Stimulated activated CD8-positive, alpha-beta memory T cell treated with anti-CD3 and anti-CD28 coated beads, Interleukin-4, amount 100 ng/mL, for 1 hour (primary cell): ENCODE results near the gene PARD3B.

Experiments
- DNase-seq, 2 donors: peaks; one replicate each; pipeline ENCODE4 v3.0.0-alpha.2; 2020; ENCODE audit warnings: low read depth in 2 of 2, low spot score in 1 of 2

The PARD3B gene

DNA sequence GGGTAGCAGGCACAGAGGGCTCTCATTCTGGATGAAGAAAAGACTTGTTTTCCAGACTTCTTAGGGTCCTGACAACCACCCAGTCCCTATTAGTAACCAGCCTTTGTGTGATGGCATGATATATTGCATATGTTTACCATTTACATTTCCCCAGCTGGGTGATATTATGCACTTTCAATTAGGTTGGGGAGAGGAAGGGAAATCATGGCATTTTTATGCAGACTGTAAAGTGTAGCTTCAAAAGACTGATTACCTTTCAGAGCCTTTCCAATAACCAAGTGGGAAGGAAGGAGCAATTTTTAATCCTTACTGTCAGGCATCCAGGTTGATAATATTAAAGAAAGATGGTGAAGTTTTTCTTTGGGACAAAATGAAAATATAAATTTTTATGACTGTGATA is 896.2 kb downstream of the PARD3B start:
- DNase-seq: no peak

DNA sequence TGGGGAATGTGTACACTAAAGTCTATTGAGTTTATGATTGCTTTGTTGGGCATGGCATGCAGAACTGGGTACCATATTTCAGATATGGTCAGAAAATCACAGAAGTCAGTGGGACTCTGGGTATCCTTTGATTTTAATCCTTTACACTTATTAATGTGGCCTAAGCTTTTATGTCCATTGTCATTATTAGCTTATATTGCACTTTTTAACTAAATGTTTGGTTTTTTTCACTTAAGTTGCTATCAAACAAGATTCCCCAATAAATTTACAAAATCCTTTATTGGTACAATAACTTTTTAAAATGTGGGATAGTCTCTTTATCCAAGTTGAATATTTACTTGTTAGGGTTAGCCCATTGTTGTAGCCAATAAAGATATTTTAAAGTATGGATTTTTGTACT is 902.9 kb downstream of the PARD3B start:
- no peak for DNase-seq

DNA sequence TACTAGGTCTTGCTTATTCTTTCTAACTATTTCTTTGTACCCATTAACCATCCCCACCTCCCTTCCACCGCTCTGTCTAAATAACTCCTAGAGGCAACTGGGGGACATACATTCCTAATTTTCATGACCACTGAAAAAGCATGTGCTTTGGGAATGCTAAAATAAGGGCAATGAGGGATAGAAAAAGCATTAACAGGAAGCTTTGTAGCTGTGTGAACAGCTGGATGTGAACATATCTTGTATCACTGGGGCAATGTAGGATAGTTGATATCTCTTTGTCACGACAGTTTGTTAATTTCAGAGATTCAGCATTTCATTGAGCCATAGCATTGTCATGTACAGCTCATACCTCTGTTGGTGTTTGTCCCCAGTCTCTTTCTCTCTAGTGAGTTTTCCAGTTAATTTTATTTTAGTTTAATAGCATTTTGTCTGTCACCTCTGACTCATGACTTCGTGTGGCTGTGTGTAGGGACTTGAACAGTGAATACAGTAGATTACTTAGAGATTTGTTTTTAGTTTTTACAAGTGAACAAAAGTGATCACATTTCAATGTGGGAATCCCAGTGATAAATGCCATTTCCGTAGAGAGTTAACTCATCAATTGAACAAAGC is 906.7 kb downstream of the PARD3B start:
- DNase-seq: no peak

DNA sequence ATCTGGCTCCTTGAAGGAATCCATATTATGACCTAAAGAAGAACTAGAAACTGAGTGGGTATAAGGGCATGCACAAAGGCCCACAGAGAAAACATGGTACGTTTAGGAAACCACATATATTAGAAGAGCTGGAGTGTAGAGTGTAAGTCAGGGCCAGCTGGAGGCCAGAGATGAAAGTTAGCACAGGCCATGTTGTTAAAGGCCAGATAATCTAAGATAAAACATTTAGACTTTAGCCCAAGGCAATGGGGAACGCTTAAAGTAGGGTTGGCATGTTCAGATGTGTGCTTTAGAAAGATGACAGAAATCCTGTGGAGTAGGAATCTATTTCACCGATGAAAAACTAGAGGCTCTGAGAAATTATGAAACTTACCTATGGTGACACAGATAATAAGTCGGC is 907.9 kb downstream of the PARD3B start:
- no peak for DNase-seq

DNA sequence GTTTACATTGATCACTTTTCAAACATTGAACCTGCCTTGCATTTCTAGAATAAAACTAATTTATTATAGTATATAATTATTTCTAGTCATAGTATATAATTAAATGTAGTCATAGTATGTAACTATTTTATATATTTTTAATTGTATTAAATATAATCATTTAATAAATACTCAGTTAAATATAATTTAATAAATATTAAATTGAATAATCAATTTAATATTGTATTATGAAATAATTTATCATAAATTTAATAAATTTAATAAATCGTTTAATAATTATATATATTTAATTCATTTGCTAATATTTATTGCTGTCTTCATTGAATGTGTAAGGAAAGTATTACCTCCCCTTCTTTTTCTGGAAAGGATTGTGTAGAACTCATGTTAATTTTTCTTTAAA is 911.4 kb downstream of the PARD3B start:
- no peak for DNase-seq

DNA sequence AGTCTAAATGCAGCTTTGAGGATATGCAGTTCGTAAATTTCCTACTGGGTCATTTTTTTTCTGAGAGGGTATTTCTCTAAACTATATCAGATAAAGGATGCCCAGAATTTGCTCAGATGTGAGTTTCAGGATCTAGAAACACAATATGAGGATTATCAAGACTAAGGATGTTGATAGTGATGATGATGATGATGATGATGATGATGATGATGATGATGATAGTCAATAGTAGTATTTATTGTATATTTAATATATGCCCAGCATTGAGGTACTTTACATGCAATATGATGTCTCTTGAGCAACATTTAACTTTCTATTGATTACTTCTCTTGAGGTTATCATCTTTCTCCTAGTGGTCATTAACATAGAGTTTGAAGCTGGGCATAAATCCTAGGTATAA is 914.9 kb downstream of the PARD3B start:
- DNase-seq: no peak

DNA sequence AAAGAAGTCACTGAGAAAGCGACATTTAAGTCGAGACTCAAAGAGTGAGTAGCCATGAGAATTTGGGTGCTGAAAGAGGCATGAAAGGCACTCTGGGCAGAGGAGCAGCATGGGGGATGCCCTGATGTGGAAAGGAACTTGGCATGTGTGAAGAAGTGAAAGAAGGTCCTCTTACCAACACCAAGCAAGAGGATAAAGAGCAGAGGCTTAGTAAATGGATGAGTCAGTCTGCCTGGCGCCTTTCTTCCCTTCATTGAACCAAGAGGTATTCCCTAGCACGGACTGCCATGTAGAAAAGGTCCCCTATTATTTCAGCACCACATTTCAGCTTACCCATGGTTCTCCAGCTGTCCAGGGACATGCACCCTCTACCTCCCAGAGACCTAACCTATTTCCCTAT is 915.9 kb downstream of the PARD3B start:
- DNase-seq: no peak

DNA sequence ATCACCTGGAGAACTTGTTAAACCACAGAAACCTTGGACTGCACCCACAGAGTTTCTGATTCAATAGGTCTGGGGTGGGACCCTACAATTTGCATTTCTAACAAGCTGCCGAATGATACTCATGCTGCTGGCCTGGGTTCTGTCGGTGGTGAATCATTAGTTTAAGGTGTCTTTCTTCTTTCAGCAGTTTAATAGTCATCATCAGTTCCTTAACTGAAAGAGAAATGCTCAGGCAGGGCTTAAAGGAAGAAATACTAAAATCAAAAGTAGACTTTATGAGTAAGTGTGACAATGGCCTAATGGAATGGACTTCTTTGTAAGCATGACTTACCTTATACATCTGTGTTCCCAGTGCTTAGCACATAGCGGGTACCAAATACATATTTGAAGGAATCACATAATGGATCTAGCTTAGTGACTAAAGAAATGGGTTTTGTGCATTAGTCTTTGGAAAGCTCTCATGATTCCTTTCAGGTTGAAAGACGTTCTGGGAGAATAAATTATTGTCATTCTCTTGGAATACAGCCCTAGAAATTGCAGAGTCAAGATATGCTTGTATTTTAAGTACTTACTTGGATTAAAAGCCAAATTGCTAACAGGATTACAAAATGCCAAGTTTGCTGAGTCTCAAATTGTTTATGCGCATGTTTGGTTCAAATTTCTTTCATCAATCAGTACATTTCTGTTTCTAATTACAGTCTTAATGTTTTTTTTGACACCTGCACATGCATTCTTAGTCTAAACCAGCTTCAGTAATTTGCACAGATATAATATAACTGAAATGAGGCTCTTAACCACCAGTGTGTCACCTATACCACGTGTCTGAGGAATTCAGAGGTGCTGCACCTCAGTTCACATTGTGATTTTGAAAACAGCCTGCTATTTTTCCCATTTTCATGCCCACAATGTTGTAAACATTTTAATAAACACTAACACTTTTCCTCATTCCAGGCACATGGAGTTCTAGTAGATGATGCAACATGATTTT is 916.7 kb downstream of the PARD3B start:
- DNase-seq: no peak

DNA sequence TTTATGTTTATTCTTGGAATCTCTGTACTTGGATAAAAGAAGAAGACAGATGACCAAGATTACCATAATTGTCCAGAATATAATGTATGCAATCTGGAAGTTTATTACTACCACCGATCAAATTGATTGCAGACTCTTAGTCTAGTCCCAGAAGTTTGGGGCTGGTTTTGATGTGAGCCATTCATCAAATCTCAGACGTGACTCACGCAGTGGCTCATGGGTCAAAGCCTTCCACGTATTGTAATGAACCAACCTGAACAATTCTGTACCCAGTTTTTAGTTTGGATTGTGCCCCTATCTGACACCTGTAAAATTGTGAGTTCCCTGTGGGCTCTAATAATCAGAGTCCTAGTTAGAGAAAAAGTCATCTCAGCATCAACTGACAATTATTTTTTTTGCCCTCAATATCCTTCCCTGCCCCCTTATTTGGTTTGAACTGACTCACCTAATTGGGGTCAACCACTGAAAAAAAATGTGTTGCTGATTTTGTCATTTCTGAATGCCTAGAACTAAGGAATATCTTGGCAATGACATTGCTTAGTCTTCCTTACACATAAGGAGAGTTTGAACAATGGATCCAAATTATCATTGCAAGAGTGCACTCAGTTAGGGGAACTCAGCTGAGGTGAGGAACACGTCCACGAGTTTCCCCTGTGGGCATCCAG is 917.5 kb downstream of the PARD3B start:
- DNase-seq: no peak

DNA sequence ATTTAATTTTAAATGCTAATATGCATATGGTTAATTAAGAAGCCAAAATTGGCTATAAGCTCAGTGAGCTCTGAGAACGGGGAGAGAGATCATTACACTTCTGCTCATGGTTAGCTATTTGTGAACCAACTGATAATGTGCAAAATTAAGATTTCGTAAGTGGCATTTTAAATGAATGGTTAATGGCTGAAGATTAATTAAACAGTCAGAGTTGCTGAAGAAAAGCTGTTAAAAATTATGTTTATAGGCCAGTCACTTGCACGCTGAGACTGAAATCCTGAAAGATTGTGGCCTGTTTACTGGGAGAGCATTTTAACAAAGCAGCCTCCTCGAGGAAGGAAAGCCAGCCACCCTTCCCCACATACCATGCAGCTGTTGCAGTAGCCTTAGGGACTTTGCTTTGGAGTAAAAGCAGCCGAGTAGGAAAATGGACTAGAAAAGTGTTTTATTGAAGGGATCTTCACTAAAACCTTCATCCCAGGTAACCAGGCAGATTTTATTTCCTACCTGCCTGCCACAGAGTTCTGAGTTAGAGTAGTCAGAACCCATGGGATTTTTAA is 918.3 kb downstream of the PARD3B start:
- no peak for DNase-seq

DNA sequence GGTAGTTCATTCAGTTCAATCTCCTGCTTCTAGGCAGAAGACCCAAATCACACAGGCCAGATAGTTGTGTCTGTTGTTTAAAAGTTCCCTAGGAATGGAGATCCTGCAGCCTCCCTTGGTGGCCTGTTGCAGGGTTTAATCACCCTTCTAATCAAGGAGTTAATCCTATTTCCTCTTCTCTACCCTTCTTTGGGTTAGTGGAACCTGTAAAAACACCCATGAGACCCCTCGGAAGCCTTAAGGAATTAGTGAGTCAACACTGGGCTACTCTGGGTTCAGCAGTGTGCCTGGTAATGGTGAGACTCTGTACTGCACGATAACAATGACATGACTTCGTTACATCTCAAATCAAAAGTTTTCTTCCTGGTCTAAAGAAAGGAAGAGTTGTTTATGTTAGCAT is 919.4 kb downstream of the PARD3B start:
- DNase-seq: no peak

DNA sequence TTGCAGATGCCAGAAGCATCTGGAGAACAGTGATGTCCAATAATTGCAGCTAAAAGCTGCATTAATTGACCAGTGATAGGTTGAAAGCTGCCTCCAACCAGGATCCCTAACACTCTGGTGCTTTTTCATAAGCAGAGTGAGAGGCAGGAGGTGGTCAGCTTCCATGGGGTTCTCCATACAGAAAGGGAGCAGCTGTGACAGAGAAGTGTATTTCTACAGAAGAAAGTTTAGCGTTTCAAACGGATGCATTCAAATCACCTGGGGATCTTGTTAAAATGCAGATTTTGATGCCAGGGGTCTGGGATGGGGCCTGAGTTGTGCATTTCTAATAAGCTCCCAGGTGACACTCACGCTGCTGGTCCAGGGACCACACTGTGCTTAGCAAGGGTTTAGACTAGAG is 920.5 kb downstream of the PARD3B start:
- DNase-seq: no peak

DNA sequence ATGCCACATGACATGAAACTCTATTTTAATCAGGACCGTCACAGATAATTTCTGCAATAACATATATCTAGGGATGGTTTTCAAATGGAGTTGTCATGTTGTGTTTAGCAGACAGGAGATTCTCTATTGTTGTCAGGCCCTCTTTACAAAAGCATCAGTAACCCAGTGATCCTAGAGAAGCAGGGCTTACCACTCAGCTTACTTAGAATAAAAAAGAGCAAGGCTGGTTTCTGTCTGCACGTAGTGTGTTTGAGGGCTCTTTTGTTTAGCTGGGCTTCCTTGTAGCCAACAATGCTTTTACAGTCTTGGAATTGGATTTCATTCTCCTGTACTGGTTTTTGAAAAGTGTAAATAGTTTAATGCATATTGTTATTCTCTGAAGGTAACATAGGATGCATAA is 926.5 kb downstream of the PARD3B start:
- DNase-seq: no peak

DNA sequence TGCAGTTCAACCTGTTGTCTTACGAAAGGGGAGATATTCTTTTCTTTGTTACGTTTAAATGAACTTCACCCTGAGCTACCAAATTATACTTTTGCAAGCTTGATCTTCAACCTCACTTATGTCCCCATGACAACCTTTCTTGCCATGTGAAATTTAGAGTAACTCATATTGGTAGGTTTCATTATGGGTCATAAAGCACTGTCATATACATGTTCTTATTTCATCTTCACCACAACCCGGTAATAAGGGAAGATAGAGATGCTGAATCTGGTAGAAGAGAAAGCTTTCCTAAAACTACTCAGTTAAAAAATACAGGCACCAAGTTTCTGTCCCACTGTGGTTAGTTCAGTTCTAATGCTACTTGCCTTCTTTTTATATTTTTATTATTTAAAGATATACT is 928.5 kb downstream of the PARD3B start:
- DNase-seq: no peak

DNA sequence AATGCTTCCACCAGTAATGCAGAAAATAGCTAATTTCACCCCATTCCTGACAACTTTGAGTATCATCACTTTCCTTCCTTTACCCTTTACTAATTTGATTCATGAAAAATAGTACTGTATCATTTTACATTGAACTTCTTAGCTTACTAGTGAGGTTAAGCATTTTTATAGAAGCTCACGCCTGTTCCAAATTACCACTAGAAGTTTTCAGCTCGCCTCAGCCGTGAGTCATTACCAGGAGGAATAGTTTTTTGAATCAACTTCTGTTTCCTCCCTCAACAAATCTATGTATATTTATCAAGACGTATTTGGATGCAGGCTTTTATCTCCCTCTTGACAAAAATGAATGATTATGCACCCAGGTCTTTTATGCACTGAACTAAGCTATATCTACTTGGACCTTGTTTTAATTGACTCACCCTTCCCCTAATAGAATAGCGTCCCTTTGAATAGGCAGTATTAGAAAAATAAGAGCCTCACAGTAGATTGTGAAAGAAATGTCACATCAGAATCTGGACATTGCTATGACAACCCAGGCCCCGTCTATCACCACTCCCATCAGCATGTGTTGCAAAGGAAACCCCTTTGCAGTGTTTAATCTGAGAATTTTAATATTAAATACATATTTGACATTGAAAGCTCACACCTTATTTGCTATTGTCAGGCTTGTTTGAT is 929.6 kb downstream of the PARD3B start:
- DNase-seq: no peak

DNA sequence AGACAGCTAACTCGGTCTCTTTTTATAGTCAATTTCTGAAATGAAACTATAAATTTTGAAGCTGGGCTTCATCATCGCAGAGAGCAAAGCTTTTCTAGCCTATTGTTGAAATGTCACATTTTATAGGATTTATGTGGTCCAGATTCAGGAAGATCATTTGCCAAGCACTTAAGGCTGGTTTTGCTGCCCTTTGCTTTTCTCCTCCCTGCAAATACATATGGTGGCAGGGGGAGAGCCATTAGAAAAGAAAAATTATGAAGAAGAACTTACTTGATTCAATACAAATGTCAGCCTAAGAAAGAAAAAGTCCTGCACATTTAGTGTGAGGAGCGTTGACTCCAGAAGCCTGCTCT is 930.1 kb downstream of the PARD3B start:
- DNase-seq: no peak

DNA sequence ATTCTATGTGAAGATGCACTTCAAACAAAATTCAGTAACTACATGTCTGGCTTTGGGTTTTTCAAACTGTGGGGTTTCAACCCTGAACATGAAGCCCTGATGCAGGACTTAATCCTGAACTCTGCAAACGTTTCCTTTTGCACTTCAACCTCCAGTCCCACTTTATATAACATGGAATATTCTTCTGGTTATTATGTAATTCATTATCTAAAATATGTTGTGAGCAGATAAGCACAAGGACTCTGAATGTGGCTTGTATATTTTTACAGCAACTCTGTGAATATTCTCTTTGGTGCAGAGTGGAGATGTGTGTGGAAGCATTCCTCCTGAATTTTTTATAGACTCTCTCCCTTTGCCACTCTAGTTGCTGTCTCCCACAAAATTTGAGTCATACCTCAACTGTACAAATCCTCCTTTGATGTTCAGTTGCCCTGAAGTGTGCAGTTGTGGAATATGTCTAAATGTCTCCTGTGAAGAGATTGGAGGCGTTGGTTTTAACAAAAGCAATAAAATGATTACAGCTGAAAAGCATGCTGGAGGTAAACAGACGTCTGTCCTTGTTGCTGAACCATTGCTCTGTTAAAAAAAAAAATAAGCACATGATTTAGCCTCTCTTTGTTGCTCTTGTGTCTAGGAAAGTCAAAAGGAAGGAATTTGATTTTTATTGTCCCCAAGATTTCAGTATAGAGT is 931.9 kb downstream of the PARD3B start:
- no peak for DNase-seq

DNA sequence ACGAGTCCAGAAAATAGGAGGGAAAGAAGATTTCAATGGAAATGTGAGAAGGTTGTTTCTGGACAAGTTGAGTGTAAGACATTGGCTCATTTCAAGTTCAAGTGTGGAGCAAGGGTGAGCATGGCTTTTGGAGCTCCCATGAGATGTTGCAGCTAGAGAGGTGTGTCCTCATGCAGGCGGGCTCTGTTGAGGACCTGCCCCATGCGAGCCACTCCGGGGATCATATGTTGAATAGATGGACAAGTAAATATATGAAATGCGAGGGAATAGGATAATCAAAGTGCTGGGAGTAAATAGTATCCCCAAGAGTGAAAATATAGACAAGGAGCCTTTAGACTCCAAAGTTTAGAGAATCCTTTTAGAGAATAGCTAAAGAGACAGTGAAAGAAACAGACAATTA is 936.6 kb downstream of the PARD3B start:
- DNase-seq: no peak

DNA sequence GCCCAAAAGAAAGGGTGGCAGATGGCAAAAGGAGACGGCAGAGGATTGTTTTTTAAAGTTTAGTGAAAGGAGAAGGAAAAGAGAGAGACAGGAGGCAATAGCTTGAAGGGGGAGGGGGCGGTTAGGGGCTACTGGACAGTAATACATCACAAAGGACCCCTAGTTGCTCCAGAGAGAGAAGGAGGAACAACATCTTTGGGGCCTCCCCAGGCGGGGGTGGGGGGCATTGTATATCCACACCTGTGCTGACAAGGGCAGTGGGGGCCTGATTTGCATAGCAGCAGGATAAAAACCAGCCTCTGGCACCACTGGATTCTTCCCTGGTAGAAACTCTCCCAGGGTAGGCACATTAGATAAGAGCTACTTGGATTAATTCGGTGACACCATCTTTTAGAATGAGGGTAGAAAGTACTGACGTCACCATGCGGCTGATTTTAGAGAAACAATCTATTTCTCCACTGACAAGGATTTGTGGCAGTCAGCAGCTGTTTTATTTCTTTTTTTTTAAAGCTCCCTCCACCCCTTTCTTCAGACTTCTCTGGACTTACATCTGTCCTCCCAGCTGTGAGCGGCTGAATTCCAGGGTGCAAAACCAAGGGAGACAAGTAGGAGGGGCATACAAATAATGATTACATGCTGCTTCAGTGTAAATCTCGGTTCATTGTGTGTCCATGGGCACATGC is 937.3 kb downstream of the PARD3B start:
- DNase-seq: no peak

DNA sequence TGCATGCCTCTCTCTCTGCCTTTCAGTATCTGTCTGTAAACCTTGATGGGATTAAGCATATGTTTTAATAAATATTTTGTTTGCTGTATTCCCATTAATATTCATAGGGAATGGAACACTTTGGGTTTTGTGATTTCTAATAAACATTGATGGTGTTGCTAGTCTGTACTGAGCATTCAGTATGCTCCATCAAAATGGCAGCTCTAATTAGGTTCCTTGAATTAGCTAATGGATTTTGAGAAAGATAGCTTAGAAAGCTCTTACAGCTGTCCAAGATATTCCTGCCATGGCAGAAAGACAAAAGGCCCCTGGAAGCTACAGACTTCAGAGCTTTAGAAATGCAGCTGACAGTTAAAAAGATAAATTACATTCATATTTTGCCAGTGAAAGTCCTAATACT is 937.8 kb downstream of the PARD3B start:
- DNase-seq: no peak
